Gastroesophageal sphincter (tissue), 4 donors: ENCODE data around the gene CAMK1D. TPM values are rescaled to one million over a fixed set of nuclear protein-coding genes. Genes with fewer than 3 reads are reported as not detected.

Source experiments
- ATAC-seq: fragments of 150-250 bp; one replicate; pipeline ENCODE4 v1.9.1; 2016; ENCODE audit warnings: mild to moderate bottlenecking, moderate library complexity
- H3K27ac ChIP-seq, 4 donors: fragments of 200-600 bp; sonication (generic) in 3 of 4; 1 replicate in 3 of 4; 2 replicates in 1 of 4; pipeline ENCODE4 v1.5.1; 2016 to 2019
- H3K27me3 ChIP-seq: fragments of 200-600 bp; sonication (generic); one replicate; pipeline ENCODE4 v1.5.1; 2019
- H3K36me3 ChIP-seq, 2 donors: fragments of 200-600 bp; sonication (generic); one replicate each; pipeline ENCODE4 v1.5.1; 2019; ENCODE audit warnings: control low read depth in 1 of 2
- H3K4me1 ChIP-seq, 3 donors: fragments of 200-600 bp; sonication (generic); 1 replicate in 2 of 3; 2 replicates in 1 of 3; pipeline ENCODE4 v1.5.1; 2016 to 2019; ENCODE audit warnings: control low read depth in 2 of 3
- H3K4me3 ChIP-seq, 2 donors: fragments of 200-600 bp; sonication (generic); one replicate each; pipeline ENCODE4 v1.5.1; 2019; ENCODE audit warnings: mild to moderate bottlenecking in 1 of 2, moderate library complexity in 1 of 2
- H3K9me3 ChIP-seq, 3 donors: fragments of 200-600 bp; sonication (generic); one replicate each; pipeline ENCODE4 v1.5.1; 2017 to 2019; ENCODE audit warnings: control low read depth in 2 of 3
- CTCF ChIP-seq, 4 experiments: fragments of 200-600 bp in 2 of 4; fragments of 450-650 bp in 2 of 4; sonication (generic) in 1 of 4; IDR thresholded peaks; one replicate each; pipeline ENCODE4 v1.5.1; 2017 to 2019; ENCODE audit warnings: antibody characterized with exemption in 4 of 4, mild to moderate bottlenecking in 2 of 4, moderate library complexity in 2 of 4
- EP300 ChIP-seq: sonication (generic); formaldehyde crosslinking; IDR thresholded peaks from one replicate; pipeline ENCODE4 v1.6.1; 2017; ENCODE audit warnings: antibody characterized with exemption, mild to moderate bottlenecking
- POLR2A ChIP-seq, 2 donors: fragments of 450-650 bp; IDR thresholded peaks; one replicate each; pipeline ENCODE4 v1.6.1; 2017; ENCODE audit warnings: antibody characterized with exemption in 2 of 2, mild to moderate bottlenecking in 2 of 2, moderate library complexity in 1 of 2
- POLR2AphosphoS5 ChIP-seq: sonication (generic); formaldehyde crosslinking; IDR thresholded peaks from one replicate; pipeline ENCODE4 v1.6.1; 2017; ENCODE audit warnings: antibody characterized with exemption
- WGBS, 2 donors: methylation state at CpG; one replicate each; pipeline ENCODE4 v1.1.5; 2018; ENCODE audit warnings: low coverage in 1 of 2; 5-methylcytosine and 5-hydroxymethylcytosine counted together
- total RNA-seq, 4 donors: library from RNA; depleted of rRNA; stranded (reverse); fragments of >200 nt; gene quantifications; one replicate each; pipeline ENCODE4 v1.1.0, GENCODE V29; 2016

Gene CAMK1D
- total RNA-seq, 4 donors from 2014 or later: 11.6 to 18.3 (median 15.3) TPM

DNA sequence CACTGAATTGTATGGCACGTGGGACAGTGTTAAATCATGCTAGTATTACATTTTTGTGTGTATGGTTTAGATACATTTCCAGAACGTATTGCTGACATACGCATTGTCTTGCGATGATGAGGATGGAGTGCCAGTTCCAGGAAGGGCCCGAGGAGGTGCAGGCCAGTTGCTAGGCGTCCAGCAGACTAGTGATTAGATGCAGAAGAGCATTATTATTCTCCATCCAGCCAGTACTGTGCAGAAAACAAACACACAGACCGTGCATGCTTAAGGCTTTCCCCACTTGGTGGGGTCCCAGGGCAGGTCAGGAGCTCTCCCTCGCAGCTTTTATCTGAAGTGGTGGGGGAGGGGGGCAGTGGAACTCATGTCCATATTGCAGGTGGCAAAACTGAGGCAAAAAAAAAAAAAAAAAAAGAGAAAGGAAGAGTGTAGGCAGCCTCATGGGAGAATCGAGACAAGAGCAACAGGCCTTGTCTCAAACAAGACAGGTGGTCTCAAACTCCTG, 189.2 kb downstream of the CAMK1D start:
- Histone ChIP-seq H3K36me3 (no peaks in the 10 kb centered on the region), H3K4me1 (peaks cover 0 to 46% (median 3%) of the 10 kb centered on the region in 3 donors), H3K9me3 (no peaks in the 10 kb centered on the region), H3K27ac (no peak overlapping the region), H3K27me3 (no peaks in the 10 kb centered on the region), H3K4me3 (no peak overlapping the region)
- WGBS, 2 donors: 89 to 93% methylated on average over 7 to 8 of the region's 9 CpGs
- ATAC-seq: no peak
- TF ChIP-seq EP300 (no peak), POLR2A (IDR thresholded peaks at IDR 0.05) (no peak), CTCF (IDR thresholded peaks at IDR 0.05) (no peak), POLR2AphosphoS5 (no peak)

DNA sequence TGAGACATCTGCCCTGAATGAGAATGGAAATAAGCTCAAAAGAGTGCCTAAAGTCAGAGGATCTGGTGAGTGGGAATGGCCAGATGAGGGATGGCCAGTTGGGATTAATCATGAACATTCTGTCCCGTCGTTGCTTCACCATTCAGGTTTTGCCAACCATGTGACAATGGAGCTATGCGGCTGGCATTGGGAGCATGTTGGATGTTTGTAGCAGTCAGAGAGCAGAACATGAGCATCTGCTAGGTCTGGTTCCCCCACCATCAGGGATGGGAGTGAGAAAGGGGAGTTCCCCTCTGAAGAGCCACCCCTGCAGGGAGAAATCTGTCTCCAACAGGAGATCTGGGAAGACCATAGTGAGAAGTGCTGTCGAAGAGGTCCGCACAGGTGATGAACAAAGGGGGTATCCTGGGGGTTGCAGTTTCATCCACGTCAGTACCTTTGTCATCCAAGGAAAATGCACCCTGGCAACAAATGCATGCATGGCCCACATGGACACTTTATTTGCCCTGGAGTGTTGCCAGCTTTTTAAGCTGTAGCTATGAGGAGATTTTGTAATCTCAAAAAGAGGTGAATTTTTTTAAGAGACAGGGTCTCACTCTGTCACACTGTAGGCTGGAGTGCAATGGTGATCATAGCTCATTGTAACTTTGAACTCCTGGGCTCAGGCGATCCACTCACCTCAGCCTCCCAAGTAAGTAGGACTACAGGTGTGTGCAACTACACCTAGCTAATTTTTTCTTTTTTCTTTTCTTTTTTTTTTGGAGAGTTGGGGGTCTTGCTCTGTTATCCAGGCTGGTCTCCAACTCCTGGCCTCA, 190.2 kb downstream of the CAMK1D start:
- H3K4me3 ChIP-seq: no peak overlapping the region
- TF ChIP-seq POLR2AphosphoS5: peak; percentile 58
- TF ChIP-seq EP300: no peak
- no peaks in the 10 kb centered on the region for H3K9me3 ChIP-seq
- peaks cover 0 to 46% (median 3%) of the 10 kb centered on the region in 3 donors for H3K4me1 ChIP-seq
- H3K36me3 ChIP-seq: no peaks in the 10 kb centered on the region
- peak; percentile 78 for ATAC-seq
- 66 to 83% methylated on average over 3 to 5 of the region's 7 CpGs for WGBS, 2 donors
- H3K27ac ChIP-seq: no peak overlapping the region
- no peaks in the 10 kb centered on the region for H3K27me3 ChIP-seq

- H3K27ac ChIP-seq: no peak overlapping the region
- WGBS, 2 donors: 68 to 84% methylated on average over 4 of the region's 4 CpGs
- H3K4me3 ChIP-seq: no peak overlapping the region
- no peaks in the 10 kb centered on the region for H3K36me3 ChIP-seq
- peaks cover 0 to 46% (median 3%) of the 10 kb centered on the region in 3 donors for H3K4me1 ChIP-seq
- TF ChIP-seq POLR2AphosphoS5 (no peak), EP300 (no peak), CTCF (IDR thresholded peaks at IDR 0.05) (no peak), POLR2A (IDR thresholded peaks at IDR 0.05) (no peak)
- H3K9me3 ChIP-seq: no peaks in the 10 kb centered on the region
- ATAC-seq: no peak
- no peaks in the 10 kb centered on the region for H3K27me3 ChIP-seq
These were observed 191.0 kb downstream of the CAMK1D start for GRCh38 chr10:12540341-12540781.

- 79 to 83% methylated on average over 6 to 10 of the region's 11 CpGs for WGBS, 2 donors
- TF ChIP-seq POLR2AphosphoS5 (no peak), EP300 (no peak), POLR2A (IDR thresholded peaks at IDR 0.05) (no peak), CTCF (IDR thresholded peaks at IDR 0.05) (no peak)
These were observed 192.2 kb downstream of the CAMK1D start for GRCh38 chr10:12541446-12542067.

GRCh38 chr10:12542133-12542670, 192.9 kb downstream of the CAMK1D start:
- no peaks in the 10 kb centered on the region for H3K27me3 ChIP-seq
- 62 to 74% methylated on average over 3 to 5 of the region's 6 CpGs for WGBS, 2 donors
- peaks cover 0 to 46% (median 3%) of the 10 kb centered on the region in 3 donors for H3K4me1 ChIP-seq
- H3K27ac ChIP-seq: no peak overlapping the region
- H3K36me3 ChIP-seq: no peaks in the 10 kb centered on the region
- no peak for ATAC-seq
- no peak overlapping the region for H3K4me3 ChIP-seq
- TF ChIP-seq EP300 (no peak), CTCF (IDR thresholded peaks at IDR 0.05) (no peak), POLR2AphosphoS5 (no peak)
- H3K9me3 ChIP-seq: no peaks in the 10 kb centered on the region

More at GRCh38 chr10:12541446-12542067, 192.2 kb downstream of the CAMK1D start:
- no peaks in the 10 kb centered on the region for H3K27me3 ChIP-seq
- H3K27ac ChIP-seq: no peak overlapping the region
- no peaks in the 10 kb centered on the region for H3K9me3 ChIP-seq
- ATAC-seq: no peak
- H3K4me1 ChIP-seq: peaks cover 0 to 46% (median 3%) of the 10 kb centered on the region in 3 donors
- no peak overlapping the region for H3K4me3 ChIP-seq
- H3K36me3 ChIP-seq: no peaks in the 10 kb centered on the region
